CD4-positive, alpha-beta T cell treated with Interleukin-17A for 4 hours (primary cell): ENCODE results near the gene NOM1.

Source experiments
- DNase-seq: peaks from one replicate; pipeline ENCODE4 v3.0.0-alpha.2; 2020; ENCODE audit warnings: mixed read lengths

Gene NOM1

DNA sequence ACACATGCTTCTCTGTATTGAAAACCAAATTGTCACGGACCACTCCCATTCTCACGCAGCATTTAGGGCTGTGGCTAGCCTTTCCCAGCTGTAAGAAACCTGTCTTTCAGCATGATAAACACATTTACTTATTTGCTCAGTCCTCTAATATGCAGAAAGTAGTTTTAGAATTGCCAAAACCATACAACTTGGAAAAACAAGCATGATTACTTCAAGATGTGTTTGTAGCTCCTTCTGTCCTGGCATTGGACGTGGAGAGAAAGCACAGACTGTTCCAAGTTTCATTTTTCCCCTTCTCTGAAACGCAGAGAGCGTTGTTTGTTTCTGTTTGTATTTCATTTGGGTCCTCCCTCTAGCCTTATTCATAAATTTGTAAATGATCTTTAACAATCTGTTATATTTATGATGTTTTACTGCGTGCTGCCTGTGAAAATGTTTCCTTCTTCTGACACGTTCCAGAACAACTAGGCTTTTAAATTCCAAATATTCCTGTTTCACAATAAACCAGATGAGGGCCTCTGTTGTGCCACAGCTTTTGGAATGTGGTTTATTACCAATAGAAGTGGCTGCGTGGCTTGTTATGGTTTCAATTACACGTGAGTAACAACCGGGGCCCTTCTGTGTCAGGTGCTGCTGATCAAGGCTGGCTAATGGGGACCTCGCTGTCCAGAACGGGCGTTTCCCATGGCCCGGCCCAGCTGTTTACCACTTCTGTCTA lies 34.8 kb downstream of the NOM1 start:
- no peak for DNase-seq

DNA sequence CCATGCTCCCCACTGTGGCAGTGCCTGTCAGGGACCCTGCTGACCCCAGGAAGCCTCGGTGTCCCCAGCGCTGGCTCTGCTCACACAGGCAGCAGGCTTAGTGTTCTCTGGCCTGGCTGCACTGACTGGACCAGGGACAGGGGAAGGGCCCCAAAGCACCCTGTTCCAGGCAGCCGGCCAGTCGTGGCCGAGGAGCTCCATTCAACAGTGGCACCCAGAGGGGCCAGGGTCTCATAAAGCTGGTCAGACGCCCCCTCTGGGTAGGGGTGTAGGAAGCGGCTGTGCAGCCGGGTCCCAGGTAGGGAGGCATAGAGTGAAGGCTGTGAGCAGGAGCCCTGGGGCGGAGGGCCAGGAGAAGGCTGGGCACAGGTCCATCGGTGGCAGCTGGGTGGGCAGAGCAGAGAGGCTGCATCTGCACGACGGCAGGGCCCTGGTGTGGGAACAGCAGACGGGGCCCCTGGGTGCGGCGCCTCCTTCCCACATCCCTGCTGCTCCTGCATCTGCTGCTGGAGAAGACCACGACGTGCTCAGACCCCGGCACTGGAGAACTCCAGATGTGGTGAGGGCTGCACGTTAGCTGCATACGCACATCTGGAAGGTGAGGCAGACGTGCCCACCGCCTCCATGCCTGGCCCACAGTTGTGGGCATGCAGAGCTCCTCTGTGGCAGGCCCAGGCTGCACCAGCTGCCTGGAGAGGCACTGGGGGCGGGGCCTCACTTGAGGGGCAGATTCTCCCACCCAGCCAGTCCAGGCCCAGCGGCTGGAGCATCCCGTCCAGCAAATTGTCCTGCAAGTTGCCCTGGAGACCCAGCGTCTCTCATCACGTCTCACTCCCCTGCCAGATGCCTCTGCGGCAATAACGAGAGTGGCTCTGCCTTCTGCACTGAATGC lies 35.8 kb downstream of the NOM1 start:
- no peak for DNase-seq

DNA sequence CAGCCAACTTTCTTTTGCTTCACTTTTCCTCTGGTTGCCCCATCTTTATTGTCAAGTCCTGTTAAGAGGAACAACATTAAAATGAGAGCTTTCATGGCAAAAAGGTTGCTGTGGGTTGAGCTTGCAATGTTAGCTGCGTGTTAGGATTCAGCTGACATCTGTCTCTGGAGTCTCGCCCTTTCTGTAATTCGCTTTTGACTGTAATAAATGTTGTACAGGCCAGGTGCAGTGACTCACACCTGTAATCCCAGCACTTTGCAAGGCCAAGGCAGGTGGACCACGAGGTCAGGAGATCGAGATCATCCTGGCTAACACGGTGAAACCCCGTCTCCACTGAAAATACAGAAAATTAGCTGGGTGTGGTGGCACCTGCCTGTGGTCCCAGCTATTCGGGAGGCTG lies 36.9 kb downstream of the NOM1 start:
- no peak for DNase-seq

DNA sequence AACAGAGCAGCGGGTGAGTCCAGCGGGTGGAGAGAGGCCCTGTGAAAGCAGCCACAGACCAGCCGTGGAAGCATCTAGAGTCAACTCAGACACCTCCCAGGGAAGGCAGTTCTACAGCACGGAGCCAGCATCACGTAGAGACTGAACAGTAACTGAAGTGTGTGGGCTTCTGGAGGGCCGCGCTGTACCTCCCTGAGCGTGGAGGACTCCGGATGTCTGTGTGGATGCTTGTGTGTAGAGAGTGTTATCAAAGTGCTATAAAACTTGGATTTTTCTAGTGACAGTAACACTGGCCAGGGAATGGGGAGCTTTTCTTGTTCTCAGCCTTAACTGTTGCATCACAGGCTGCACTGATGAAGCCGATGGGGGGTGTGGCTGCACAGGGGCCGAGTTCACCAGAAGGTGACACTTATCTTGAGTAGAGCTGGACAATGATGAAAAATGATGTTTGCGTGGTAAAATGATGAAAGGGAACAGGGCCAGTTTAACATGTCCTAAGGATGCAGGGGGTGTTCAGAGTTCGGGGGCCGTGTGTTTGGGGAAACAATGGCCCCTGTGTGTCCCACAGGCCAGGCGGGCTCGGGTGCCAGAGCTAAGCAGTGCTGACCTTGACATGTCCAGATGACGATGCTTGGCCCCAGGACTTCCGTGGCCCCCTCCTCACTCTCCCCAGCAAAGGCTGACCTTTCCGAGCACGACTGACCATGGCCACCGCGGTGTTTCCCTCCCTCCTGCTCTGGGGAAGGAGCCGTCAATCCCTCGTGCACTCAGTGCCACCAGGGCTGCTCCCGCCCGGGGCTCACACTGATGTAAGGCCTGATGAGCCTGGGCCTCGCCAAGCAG lies 39.1 kb downstream of the NOM1 start:
- DNase-seq = no peak

DNA sequence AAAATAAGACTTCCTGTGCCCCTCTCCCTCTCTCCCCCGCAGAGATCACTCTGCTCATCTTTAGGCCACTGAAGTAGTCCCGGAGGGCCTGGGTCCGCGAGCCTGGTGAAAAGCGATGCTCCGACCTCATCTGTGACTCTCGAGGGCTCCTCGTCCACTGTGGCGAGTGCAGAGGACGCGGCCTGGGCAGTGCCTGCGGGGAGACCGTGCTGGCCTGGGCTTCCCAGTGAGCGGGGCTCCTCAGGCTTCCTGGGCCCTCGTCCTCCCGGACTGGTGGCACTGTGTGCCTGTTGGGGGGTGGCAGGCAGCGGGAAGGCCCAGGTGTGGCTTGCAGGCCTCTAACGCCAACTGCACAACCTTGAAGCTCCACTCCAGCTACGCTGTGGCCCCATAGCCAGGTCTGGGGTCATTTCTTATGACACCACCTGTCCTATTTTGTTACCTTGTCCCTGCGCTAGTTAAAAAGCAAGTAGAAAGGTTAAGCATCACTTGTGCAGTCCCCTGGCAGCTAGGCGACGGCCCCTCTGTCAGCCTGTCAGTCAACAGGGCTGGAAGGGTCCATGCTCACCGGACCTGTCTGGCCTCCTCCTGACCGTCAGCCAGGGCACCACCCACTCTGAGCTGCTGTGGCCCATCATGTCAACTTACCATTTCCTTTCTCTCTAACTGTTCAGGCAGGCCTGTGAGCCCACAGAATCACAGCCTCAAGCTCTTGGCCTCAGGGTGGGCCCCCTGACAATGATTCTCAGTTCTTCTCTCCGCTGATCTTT lies 40.4 kb downstream of the NOM1 start:
- no peak for DNase-seq

DNA sequence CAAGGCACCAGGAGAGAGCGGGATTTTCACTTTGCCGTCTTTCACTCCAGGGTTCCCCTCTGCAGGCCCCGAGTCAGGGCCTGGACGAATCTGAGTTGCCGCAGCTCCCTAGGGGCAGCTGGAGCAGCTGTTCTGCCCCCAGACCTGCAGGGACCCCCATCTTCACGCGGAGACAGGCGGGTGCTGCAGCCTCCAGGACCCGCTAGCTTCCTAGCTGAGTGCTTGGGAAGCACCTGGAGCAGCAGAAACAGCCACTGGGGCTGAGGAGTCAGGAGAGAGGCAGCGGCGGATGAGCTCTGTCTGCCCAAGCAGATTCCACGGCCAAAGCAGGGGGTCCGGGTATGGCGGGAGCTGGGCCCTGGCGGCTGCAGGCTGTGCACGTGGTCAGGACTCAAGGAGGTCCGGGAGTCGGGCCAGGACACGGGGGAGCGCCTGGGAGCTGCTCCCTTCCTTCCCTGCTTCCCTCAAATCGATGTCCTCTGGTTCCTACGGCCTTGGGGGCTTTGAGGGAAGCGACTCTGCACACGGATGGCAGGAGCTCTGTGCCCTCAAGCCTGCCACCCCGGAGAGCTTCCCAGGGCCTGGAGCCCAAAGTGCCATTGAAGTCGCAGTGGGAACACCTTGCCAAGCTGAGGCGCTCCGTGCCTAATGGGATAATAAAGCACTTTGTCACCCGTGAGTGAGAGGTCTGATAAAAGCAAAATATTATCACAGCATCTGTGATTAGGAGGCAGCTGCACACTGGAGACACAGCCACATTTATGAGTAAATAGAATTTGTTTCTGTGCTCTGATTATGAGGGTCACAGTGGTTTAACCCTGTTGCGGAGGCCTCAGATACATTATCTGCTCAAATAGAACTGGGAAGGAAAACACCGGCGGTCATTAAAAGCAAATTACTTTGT lies 43.8 kb downstream of the NOM1 start:
- no peak for DNase-seq

DNA sequence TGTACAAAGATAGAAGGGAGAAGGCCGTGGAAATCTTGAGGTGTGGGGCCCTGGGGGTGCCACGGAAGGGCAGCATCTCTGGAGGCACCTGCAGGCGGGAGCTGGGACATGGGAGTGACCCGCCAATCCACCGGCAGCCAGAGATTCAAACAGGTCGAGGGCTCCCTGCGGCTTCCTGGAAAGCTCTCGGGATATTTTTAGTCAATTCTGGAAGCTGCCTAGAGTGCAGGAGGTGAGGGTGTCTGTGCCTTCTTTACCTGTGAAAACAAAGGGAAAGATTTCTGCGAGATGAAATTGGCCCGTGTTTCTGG lies 44.4 kb downstream of the NOM1 start:
- DNase-seq = no peak

DNA sequence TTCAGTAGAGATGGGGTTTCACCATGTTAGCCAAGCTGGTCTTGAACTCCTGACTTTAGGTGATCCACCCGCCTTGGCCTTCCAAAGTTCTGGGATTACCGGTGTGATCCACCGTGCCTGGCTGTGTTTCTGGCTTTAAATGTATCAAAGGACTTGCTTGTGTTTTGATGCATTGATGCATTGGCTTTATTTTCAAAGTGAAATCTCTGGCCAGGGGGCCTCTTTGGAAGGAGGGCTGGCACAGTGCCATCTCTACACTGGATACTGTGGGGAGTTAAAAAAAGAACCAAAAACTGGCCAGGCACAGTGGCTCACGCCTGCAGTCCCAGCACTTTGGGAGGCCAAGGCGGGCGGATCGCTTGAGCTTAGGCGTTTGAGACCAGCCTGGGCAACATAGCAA lies 44.9 kb downstream of the NOM1 start:
- no peak for DNase-seq

DNA sequence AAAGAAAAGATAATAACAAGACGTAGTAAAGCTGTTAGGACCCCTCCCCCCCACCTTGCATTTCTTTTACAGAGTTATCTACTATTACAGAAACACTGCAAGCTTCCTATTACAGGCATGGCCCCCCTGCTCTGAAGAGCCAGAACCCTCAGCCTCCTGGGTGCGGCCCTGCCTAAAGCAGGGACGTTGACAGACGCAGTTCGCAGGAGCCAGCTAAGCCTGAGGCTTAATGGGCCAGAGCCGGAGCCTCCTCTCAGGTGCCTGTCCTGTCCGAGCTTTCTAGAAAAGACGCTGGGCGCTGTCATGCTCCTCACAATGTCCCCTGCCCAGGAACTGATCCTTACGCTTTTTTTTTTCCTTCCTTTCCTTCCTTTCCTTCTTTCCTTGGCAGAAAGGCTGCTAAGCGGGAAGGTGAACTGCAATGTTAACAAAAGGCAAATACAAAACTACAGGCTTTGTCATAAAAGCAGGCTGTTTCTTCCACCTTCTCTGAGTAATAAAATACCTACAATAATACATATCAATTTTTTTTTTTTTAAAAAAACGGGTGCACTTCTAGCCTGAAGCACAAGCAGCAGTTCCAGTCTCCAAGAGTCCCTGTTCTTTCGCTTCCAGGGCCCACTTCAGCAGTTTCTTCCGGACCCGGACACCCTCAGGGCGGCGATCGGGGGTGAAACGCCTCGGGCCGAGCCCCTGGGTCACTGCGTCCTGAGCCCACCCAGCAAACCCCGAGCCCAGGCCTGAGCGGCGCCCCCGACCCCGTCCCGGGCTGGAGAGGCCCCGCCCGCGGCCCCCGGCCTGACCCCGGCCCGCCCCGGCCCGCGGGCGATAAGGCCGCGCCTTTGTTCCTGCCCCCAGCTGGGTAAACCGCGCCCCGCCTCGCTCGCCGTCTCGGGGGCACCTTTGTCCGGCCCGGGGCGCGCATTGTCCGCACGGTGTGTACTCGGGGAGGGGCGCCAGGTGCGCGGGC lies 49.8 kb downstream of the NOM1 start:
- no peak for DNase-seq

DNA sequence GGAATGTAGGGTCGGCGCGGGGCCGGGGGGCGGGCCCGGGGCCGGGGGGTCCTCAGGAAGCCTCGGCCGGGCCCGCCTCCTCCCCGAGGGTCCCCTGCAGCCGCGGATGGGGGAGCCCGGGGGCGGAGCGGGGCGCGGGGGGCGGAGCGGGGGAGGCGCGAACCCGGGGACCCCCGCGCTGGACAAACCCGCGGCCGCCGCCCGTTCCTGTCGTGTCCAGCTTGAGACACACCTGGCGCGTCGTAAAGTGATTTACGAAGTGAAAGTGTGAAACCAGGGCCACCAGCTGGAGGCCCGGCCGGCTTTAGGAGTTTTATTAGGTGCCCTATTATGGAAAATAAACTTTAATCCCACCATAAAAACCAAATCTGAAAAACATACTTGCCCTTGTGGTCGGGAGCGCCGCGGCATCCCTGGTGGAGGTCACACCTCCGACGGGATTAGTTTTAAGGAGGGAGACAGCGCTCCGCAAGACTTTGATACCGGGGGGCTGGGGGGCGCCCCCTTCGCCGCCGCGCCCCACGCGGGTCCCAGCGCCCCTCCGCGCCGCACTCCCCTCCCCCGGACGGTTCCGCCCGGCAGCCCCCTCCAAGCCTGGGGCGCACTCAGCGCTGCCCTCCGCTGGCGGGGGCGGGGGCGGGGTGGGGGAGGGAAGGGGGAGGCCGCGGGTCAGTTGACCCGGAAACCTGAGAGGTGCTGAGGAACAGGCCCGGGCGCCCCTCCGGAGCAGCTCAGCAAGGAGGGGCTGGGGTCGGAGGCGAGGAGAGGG lies 50.6 kb downstream of the NOM1 start:
- DNase-seq = no peak

DNA sequence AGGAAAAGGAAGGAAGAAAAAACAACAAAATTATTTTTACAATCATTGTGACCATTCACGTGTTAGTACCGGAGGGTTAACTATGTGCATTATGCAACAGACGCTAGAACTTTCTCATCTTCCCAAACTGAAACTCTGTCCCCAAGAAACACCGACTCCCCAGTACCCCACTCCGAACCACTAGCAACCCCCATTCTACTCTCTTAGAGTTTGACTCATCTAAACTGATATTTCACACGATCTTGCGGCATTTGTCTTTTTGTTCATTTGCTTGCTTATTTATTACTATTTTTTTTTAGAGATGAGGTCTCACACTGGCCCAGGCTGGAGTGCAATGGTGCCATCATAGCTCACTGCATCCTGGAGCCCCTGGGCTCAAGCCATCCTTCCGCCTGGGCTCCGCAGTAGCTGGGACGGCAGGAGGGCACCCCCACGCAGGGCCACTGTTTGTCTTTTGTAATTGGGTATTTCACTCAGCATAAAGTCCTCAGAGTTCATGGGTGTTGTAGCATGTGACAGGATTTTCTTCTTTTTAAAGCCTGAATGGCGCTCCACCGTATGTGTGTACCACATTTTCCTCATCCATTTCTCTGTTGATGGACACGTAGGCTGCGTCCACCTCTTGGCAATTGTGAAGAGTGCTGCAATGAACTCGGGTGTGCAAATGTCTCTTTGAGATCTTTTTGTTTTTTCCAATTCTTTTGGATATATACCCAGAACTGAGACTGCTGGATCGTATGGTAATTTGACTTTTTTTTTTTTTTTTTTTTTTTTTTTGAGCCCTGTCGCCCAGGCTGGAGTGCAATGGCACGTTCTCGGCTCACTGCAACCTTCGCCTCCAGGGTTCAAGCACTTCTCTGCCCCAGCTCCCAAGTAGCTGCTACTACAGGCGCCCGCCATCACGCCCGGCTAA lies 51.5 kb downstream of the NOM1 start:
- DNase-seq = no peak

DNA sequence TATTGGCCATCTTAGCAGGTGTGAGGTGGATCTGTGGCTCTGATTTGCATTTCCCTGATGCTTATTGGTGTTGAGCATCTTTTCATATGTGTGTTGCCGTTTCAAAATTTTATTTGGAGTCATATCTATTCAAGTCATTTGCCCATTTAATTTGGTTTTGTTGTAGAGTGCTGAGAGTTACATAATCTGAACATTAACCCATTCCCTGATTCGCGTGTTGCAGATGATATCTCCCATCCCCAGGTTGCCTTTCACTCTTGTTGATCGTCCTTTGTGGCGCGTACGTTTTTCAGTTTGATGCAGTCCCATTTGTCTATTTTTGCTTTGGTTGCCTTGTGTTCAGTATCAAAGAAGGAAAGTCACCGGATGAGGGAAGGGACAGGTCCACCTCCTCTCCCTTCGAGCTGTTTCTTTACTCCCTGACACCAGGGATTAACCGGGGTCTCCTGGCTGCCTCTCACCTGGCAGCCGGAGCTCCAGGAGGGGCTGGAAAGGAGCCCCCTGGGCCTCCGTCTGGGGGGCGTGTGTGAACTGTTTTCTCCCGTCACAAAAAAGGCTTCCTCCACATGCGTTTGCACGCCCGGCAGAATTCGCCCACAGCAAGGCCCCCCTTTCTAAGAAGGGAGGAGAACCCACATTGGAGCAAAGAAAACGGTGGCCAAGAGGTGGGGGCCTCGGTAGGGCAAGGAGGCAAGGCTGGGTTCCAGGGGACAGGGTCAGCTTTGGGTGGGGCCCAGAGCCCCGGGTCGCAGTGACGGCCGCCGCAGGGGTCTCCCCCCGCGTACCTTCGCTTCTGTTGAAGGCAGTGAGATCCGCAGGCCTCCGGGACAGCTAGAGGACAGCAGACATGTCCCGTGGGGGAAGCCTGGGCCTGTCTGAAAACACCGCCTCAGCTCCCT lies 52.7 kb downstream of the NOM1 start:
- DNase-seq = no peak

DNA sequence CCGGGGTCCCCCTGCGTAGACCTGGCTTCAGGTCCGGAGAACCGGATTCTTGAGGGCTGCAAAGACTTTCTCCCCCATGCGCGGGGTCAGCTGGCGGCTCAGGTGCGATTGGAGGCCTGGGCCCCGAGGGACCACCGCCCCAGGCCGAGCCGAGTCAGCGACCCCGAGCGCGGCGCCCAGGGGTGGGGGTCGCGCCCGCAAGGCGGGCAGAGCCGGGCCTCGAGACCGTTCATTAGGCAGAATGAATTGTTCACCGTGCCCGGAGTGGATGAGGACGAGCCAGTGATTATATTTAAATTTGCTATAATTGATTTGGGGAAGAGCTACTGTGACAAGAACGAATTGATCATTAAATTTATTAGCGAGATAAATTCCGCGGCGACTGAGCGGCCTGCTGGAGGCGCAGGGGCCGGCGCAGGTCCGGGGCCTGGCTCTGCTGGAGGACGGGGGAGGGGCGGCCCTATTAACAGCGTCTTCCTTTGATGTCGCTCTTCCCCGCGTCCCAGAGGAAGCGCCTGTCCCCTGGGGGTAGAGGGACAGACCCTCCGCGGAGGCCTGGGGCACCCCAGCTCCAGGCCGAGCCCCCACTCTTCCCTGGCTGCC lies 53.4 kb downstream of the NOM1 start:
- no peak for DNase-seq

DNA sequence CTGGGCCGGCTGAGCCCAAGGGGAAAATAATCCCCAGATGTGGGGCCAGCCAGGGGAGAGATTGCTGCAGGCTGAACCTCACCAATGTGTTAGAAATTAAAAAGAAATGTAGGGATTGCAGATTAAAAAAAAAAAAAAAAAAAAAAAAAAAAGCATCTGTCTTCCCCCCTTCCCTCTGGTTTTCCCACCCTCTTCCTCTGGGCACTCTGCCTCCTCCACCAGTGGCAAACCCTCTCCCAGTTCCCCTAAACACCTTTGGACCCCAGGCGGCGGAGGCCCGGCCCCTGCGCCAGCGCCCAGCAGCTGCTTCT lies 53.9 kb downstream of the NOM1 start:
- no peak for DNase-seq

DNA sequence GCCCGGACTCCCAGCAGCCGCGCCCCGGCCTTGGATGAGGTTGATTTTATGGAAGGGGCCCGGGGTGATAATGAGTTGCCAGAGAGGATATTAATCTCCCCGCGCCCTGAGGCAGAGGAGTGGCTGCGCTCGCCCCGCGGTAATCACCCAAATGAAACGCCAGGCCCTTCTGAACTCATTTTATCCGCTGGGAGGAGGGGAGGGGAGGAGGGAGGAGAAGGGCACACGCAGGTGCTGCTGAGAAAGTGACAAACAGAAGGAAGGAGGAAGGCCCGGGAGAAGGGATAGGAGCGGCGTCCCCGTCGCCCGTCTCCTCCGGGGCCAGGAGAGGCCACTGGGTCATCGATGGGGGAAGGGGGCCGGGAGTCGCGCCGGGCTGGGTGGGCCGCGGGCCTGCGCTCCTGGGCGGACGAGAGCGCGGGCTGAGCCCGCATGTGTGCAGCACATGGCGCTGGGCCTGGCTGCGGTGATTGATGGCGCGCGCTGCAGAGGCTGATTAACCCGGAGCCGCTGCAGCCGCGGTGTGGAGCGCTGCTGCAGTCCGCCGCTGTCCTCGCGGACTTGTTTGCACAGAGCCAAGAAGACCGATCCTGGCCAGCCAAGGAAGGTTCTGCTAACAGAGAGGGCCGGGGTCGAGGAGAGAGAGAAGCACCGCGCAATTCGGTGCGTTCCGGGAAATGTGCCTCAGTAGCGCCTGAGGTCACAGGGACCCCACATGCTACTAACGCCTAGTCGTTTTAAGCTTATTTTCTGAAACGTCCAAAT lies 54.4 kb downstream of the NOM1 start:
- DNase-seq = no peak
